OCI-LY1 (cell line): ENCODE measurements around the gene RTL1.

Experiments
- H2AFZ ChIP-seq: fragments of 200-600 bp; sonication (generic), shearing (Covaris generic); 2 replicates; pipeline ENCODE4 v1.6.0; 2014; ENCODE audit warnings: antibody characterized with exemption, mild to moderate bottlenecking, low read length
- H3F3A ChIP-seq: fragments of 200-600 bp; sonication (generic), shearing (Covaris generic); 2 replicates; pipeline ENCODE4 v1.6.0; 2014; ENCODE audit warnings: mild to moderate bottlenecking, antibody characterized with exemption, low read length, moderate library complexity; ENCODE audit not compliant: insufficient read depth
- H3K27ac ChIP-seq: fragments of 200-600 bp; sonication (generic); 2 replicates; pipeline ENCODE4 v1.5.1; 2014; ENCODE audit warnings: low read length, mixed run types, mild to moderate bottlenecking, low read depth; ENCODE audit not compliant: poor library complexity, severe bottlenecking
- H3K27me3 ChIP-seq: fragments of 200-600 bp; sonication (generic); 2 replicates; pipeline ENCODE4 v1.6.0; 2014; ENCODE audit warnings: antibody characterized with exemption, mild to moderate bottlenecking, low read length, moderate library complexity; ENCODE audit not compliant: insufficient read depth
- H3K36me3 ChIP-seq: fragments of 200-600 bp; sonication (generic); 2 replicates; pipeline ENCODE4 v1.6.1; 2014; ENCODE audit warnings: mild to moderate bottlenecking, antibody characterized with exemption, low read length, moderate library complexity, mixed read lengths; ENCODE audit not compliant: insufficient read depth
- H3K4me1 ChIP-seq: fragments of 200-600 bp; sonication (generic); 2 replicates; pipeline ENCODE4 v1.5.1; 2014; ENCODE audit warnings: mild to moderate bottlenecking, low read length, moderate library complexity; ENCODE audit not compliant: insufficient read depth, severe bottlenecking
- H3K4me2 ChIP-seq: fragments of 200-600 bp; sonication (generic), shearing (Covaris generic); 2 replicates; pipeline ENCODE4 v1.6.1; 2014; ENCODE audit warnings: low read length
- H3K4me3 ChIP-seq: fragments of 200-600 bp; sonication (generic); 2 replicates; pipeline ENCODE4 v1.5.1; 2014; ENCODE audit warnings: low read length, low read depth, mild to moderate bottlenecking, mixed read lengths; ENCODE audit not compliant: poor library complexity, severe bottlenecking
- H3K79me2 ChIP-seq: fragments of 200-600 bp; shearing (Covaris generic); 2 replicates; pipeline ENCODE4 v1.6.1; 2016; ENCODE audit warnings: mixed run types, low read length, mixed read lengths; ENCODE audit not compliant: insufficient read depth
- H3K9ac ChIP-seq: fragments of 200-600 bp; sonication (generic), shearing (Covaris generic); 2 replicates; pipeline ENCODE4 v1.6.1; 2014; ENCODE audit warnings: mild to moderate bottlenecking, low read length, mixed read lengths
- H3K9me2 ChIP-seq: fragments of 200-600 bp; sonication (generic), shearing (Covaris generic); 2 replicates; pipeline ENCODE4 v1.6.1; 2014; ENCODE audit warnings: low read depth, mild to moderate bottlenecking, low read length, mixed read lengths
- H3K9me3 ChIP-seq: fragments of 200-600 bp; shearing (Covaris generic); 2 replicates; pipeline ENCODE4 v1.6.1; 2014; ENCODE audit warnings: low read length, mixed read lengths
- H4K20me1 ChIP-seq: fragments of 200-600 bp; sonication (generic), shearing (Covaris generic); 2 replicates; pipeline ENCODE4 v1.6.0; 2016; ENCODE audit warnings: mild to moderate bottlenecking, low read length; ENCODE audit not compliant: insufficient read depth
- CTCF ChIP-seq: fragments of 200-600 bp; sonication (generic), shearing (Covaris generic); IDR thresholded peaks from 2 replicates; pipeline ENCODE4 v1.5.1; 2017; ENCODE audit warnings: mild to moderate bottlenecking, antibody characterized with exemption, low read length, moderate library complexity, mixed read lengths
- EZH2 ChIP-seq: fragments of 200-600 bp; sonication (generic), shearing (Covaris generic); IDR thresholded peaks from 2 replicates; pipeline ENCODE4 v1.8.0; 2017; ENCODE audit warnings: borderline replicate concordance, mixed run types, mild to moderate bottlenecking, antibody characterized with exemption, low read length, moderate library complexity, mixed read lengths

RTL1 gene

GRCh38 chr14:100895411-100895810 is 8.1 kb downstream of the RTL1 start:
- no peaks in the 10 kb centered on the region for H3K36me3 ChIP-seq
- no peaks in the 10 kb centered on the region for H3K9me2 ChIP-seq
- H3F3A ChIP-seq = no peaks in the 10 kb centered on the region
- TF ChIP-seq EZH2 (no peak), CTCF (no peak)
- H3K79me2 ChIP-seq = no peaks in the 10 kb centered on the region
- no peak overlapping the region for H3K9ac ChIP-seq
- H3K4me1 ChIP-seq = no peaks in the 10 kb centered on the region
- no peaks in the 10 kb centered on the region for H3K27me3 ChIP-seq
- H3K4me3 ChIP-seq = no peak overlapping the region
- no peak overlapping the region for H3K27ac ChIP-seq
- no peak overlapping the region for H2AFZ ChIP-seq
- H3K9me3 ChIP-seq = no peaks in the 10 kb centered on the region
- H4K20me1 ChIP-seq = no peaks in the 10 kb centered on the region
- no peak overlapping the region for H3K4me2 ChIP-seq

- no peak overlapping the region for H3K4me3 ChIP-seq
- no peak overlapping the region for H3K27ac ChIP-seq
- H3K27me3 ChIP-seq = no peaks in the 10 kb centered on the region
- no peak overlapping the region for H3K4me2 ChIP-seq
- no peaks in the 10 kb centered on the region for H3K9me2 ChIP-seq
- H4K20me1 ChIP-seq = no peaks in the 10 kb centered on the region
- no peaks in the 10 kb centered on the region for H3K36me3 ChIP-seq
- TF ChIP-seq EZH2 (no peak), CTCF (no peak)
- no peaks in the 10 kb centered on the region for H3K4me1 ChIP-seq
- H3K79me2 ChIP-seq = no peaks in the 10 kb centered on the region
- H3K9me3 ChIP-seq = no peaks in the 10 kb centered on the region
- H3K9ac ChIP-seq = no peak overlapping the region
- no peak overlapping the region for H2AFZ ChIP-seq
- no peaks in the 10 kb centered on the region for H3F3A ChIP-seq
These were observed 9.1 kb downstream of the RTL1 start for GRCh38 chr14:100894416-100894815.

- no peak overlapping the region for H3K27ac ChIP-seq
- no peak overlapping the region for H3K9ac ChIP-seq
- no peak overlapping the region for H3K4me2 ChIP-seq
- H3K27me3 ChIP-seq = no peaks in the 10 kb centered on the region
- no peak for TF ChIP-seq EZH2
- TF ChIP-seq CTCF = no peak
- H3K4me3 ChIP-seq = no peak overlapping the region
- H2AFZ ChIP-seq = no peak overlapping the region
- no peaks in the 10 kb centered on the region for H3F3A ChIP-seq
- H3K9me3 ChIP-seq = no peaks in the 10 kb centered on the region
- H3K9me2 ChIP-seq = no peaks in the 10 kb centered on the region
- H3K79me2 ChIP-seq = no peaks in the 10 kb centered on the region
- H3K36me3 ChIP-seq = no peaks in the 10 kb centered on the region
- H4K20me1 ChIP-seq = no peaks in the 10 kb centered on the region
- no peaks in the 10 kb centered on the region for H3K4me1 ChIP-seq
These were observed 9.8 kb downstream of the RTL1 start for GRCh38 chr14:100893760-100894159.
